WI38 (cell line): ENCODE data around the gene DSE.

Source experiments
- H3K4me3 ChIP-seq: 2 replicates; pipeline ENCODE4 v1.5.1; 2011; ENCODE audit warnings: low read depth, mild to moderate bottlenecking, control low read depth, low read length
- CTCF ChIP-seq: IDR thresholded peaks from 2 replicates; pipeline ENCODE4 v1.5.1; 2012; ENCODE audit warnings: low read depth, mild to moderate bottlenecking, control low read depth, low read length

DSE gene

GRCh38 chr6:116437656-116438055 lies 66.9 kb downstream of the DSE start:
- TF ChIP-seq CTCF = no peak
- H3K4me3 ChIP-seq = no peak overlapping the region

GRCh38 chr6:116438590-116439448 lies 68.1 kb downstream of the DSE start:
- no peak overlapping the region for H3K4me3 ChIP-seq
- no peak for TF ChIP-seq CTCF

GRCh38 chr6:116439522-116440051 lies 68.8 kb downstream of the DSE start:
- no peak overlapping the region for H3K4me3 ChIP-seq
- TF ChIP-seq CTCF = no peak

GRCh38 chr6:116443105-116443504 lies 72.4 kb downstream of the DSE start:
- no peak overlapping the region for H3K4me3 ChIP-seq
- no peak for TF ChIP-seq CTCF

- TF ChIP-seq CTCF = peak; percentile 41
These were observed 73.3 kb downstream of the DSE start for GRCh38 chr6:116444092-116444491.

GRCh38 chr6:116444575-116444974 lies 73.8 kb downstream of the DSE start:
- no peak for TF ChIP-seq CTCF
- no peak overlapping the region for H3K4me3 ChIP-seq

More at GRCh38 chr6:116444092-116444491, 73.3 kb downstream of the DSE start:
- H3K4me3 ChIP-seq = no peak overlapping the region

- TF ChIP-seq CTCF = no peak
- H3K4me3 ChIP-seq = no peak overlapping the region
These were observed 74.4 kb downstream of the DSE start for GRCh38 chr6:116445102-116445501.
